ENCODE data around the gene TET1.
"Not testable (repeated sequence)": the region's sequence is repeated elsewhere in the genome, so short reads cannot be mapped to it uniquely, and the experiment has no call there.

TET1 gene

DNA sequence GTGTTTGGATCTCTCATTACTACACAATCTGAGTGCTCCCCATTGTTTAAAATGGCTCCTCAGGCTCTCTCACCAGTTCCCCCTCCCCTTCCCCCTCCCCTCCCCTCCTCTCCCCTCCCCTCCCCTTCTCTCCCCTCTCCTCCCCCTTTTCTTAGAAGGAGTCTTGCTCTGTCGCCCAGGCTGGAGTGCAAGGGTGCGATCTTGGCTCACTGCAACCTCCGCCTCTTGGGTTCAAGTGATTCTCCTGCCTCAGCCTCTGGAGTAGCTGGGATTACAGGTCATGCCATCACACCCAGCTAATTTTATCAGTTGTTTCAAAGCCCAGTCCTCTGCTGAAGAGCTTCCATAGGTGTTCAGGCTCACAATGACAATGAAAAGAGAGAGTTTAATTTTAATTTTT is 157.3 kb downstream of the TET1 start:
- no peak for DNase-seq

DNA sequence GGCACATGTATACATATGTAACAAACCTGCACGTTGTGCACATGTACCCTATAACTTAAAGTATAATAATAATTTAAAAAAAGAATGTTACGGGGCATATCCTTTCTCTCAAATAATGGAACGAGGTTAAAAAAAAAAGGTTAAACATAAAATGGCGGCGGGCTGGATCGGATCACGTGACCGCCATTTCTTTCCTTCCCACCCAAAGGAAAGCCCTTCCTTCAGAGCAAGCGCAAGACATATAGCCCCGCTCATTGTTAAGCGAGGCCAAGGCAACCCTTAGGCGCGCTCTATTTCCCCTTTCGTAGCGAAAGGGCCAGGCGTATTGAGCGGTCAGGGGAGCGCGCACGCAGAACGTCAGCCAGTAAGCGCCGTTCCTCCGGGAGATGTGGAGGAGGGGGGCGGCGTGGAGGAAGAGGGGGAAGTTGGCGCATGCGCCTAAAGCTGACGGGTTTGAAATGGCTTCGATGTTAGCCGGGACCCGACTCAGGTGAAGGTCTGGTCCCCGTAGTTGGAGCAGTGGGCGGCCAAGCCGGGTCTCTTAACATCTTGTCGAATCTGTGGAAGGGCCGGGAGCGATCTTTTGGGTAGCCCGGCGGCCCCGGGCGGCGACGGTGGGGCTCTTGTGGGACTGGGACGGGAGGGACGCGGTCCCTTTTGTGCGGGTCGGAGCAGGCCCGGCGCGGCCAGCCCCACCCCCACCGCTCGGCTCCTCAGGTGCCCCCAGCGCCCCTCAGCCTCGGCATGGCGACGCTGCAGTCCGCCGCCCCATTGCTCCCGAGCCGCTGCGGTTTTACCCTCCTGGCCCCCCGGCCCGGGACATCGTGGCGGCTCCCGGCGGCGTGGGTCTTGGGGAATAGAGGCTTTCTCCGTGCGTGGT is 160.9 kb downstream of the TET1 start, which contains the start of gene CCAR1:
Gene CCAR1 (plus strand): TSS at position 447 of the 880 bp plus-strand sequence. CDS start 1,266 bp downstream, outside the sequence.
- peak; percentile 98 for DNase-seq

DNA sequence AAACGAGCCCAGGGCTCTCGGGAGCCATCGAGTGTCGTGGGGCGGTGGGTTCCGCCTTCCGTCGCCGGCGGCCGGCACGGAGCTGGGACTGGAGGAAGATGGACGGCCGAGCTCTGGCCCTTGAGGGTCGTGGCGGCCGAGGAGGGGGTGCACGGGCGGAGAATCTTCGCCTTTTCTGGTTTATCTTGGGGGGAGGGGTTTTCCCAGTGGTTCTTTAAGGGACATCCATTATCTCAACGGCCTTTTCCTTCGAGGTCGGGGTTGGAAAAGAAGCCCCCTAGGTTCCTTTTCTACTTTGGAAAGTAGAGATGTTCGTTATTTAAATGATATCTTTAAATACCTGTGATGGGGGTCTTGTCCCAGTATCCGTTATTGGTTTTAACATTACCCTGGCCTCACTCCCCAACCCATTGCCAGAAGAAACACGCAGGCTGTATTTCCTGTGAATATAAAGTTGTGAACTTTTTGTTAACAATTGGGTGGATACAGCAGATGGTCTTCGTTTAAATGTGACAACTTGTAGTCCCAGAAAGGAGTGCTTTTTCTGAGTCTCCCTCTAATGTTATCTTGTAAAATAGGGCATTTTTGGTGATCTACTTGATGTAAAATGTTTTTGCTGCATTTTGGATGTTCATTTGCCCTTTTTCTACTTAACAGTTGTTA is 161.7 kb downstream of the TET1 start:
- DNase-seq, result peak in 1 of 2 donors; percentile 3

DNA sequence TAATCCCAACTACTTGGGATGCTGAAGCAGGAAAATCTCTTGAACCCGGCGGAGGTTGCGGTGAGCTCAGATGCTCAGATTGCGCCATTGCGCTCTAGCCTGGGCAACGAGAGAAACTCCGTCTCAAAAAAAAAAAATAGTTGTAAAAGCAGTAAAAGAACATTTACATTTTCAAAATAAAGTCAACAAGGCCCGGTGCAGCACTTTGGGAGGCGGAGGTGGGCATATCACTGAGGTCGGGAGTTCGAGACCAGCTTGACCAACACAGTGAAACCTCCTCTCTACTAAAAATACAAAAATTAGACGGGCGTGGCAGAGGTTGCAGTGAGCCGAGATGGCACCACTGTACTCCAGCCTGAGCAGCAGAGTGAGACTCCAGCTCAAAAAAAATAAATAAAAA is 164.9 kb downstream of the TET1 start:
- DNase-seq, result no peak

DNA sequence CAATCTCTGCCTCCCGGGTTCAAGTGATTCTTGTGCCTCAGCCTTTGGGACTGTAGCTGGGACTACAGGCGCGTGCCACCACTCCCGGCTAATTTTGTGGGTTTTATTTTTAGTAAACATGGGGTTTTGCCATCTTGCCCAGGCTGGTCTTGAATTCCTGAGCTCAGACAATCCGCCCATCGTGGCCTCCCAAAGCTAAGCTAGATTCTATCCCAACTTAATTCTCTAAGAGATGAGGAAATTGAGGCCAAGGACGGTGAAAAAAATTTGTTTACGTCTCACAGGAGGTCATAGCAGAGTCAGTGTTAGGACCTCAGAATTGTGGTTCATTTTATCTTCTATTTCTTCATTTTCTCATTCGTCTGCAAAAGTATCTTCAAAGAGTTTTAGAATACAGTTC is 167.0 kb downstream of the TET1 start:
- no peak for DNase-seq

DNA sequence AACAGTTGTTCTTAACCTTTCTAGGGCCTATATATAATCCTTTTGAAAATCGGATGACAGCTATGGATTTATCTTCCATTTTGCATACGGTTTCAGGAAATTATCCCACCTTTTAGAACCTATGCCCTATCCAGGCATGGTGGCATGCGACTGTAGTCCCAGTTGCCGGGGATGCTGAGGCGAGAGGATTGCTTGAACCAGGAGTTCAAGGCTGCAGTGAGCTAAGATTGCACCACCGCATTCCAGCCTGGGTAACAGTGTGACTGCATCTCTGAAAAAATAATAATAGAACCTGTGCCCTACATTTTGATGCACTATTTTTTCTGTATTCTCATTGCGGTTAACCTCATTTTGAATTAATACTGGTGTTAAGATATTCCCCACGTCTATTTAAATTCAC is 172.5 kb downstream of the TET1 start:
- no peak for DNase-seq

DNA sequence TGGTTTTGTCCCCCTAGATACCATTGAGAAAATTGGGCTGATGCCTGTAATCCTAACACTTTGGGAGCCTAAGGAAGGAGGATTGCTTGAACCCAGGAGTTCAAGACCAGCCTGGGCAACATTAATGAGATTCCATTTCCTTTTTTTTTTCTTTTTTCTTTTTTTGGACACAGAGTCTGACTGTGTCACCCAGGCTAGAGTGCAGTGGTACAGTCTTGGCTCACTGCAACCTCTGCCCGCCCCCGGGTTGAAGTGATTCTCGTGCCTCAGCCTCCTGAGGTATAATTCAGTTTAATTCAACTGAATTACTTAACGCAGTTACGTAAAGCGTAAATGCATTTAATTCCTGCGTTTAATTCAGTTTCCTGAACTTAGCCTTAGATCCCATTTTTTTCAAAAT is 174.2 kb downstream of the TET1 start:
- no peak for DNase-seq

DNA sequence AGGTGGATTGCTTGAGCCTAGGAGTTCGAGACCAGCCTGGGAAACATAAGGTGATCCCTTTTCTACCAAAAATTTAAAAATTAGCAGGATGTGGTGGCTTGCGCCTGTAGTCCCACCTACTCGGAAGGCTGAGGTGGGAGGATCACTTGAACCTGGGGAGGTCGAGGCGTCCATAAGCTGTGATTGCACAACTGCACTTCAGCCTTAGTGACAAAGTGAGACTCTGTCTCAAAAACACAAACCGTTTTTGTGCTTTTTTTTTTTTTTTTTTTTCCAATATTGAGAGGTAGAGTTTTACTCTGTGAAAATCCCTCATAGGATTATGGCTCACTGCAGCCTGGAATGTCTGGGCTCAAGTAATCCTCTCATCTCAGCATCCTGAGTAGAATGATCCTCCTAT is 175.0 kb downstream of the TET1 start:
- DNase-seq, result no peak

DNA sequence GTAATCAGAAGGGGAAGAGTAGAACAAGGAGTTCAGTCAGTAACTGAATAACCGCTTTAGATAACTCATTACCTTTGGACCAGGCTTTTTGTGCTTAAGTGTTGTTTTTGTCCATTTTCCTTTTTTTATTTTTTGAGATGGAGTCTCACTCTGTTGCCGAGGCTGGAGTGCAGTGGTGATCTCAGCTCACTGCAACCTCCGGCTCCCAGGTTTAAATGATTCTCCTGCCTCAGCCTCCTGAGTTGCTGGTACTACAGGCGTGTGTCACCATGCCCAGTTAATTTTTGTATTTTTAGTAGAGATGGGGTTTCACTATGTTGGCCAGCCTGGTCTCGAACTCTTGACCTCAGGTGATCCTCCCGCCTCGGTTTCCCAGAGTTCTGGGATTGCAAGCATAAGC is 175.6 kb downstream of the TET1 start:
- DNase-seq, result not testable (repeated sequence)

DNA sequence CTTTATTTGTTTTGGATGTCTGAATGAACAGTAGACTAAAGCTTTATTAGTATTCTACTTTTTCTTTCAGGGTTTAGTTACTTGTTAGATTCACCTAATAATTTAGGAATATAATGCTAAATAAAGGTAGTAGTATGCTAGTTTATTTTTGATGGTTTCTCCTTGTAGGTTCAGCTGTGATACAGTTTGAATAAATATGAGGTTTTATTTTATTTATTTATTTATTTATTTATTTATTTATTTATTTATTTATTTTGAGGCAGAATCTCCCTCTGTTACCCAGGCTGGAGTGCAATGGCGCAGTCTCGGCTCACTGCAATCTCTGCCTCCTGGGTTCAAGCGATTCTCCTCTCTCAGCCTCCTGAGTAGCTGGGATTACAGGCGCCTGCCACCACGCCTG is 180.5 kb downstream of the TET1 start:
- DNase-seq, result not testable (repeated sequence)

DNA sequence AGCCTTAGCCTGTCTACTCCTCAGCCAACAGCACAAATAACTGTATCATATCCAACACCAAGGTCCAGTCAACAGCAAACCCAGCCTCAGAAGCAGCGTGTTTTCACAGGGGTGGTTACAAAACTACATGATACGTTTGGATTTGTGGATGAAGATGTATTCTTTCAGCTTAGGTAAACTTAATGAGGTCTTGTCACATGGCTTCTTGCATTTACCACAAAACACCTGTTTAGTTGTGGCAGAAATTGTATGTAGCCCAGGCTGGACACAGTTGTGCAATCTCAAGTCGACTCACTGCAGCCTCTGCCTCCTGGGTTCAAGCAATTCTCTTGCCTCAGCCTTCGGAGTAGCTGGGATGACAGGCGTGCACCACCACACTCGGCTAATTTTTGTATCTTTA is 182.3 kb downstream of the TET1 start:
- DNase-seq, result no peak
